ENCODE data around the gene WDR88.

GRCh38 chr19:33175156-33175782, 43.4 kb downstream of the WDR88 start:
- TF ChIP-seq, protein P1, sequence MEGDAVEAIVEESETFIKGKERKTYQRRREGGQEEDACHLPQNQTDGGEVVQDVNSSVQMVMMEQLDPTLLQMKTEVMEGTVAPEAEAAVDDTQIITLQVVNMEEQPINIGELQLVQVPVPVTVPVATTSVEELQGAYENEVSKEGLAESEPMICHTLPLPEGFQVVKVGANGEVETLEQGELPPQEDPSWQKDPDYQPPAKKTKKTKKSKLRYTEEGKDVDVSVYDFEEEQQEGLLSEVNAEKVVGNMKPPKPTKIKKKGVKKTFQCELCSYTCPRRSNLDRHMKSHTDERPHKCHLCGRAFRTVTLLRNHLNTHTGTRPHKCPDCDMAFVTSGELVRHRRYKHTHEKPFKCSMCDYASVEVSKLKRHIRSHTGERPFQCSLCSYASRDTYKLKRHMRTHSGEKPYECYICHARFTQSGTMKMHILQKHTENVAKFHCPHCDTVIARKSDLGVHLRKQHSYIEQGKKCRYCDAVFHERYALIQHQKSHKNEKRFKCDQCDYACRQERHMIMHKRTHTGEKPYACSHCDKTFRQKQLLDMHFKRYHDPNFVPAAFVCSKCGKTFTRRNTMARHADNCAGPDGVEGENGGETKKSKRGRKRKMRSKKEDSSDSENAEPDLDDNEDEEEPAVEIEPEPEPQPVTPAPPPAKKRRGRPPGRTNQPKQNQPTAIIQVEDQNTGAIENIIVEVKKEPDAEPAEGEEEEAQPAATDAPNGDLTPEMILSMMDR (conservative IDR thresholded peaks at IDR 0.05; ENCODE audit: low read length) = no peak
- TF ChIP-seq EZH2phosphoT487 (IDR thresholded peaks at IDR 0.05; ENCODE audit: borderline replicate concordance, low read depth, low read length) = no peak

Measured in OCI-LY7 (cell line).